Epithelial cell of prostate (primary cell): ENCODE results near the gene EFR3B.
A peak's percentile ranks its signal among the peaks of the same experiment; 100 is the strongest.

Source experiments
- DNase-seq: peaks from one replicate; pipeline ENCODE4 v3.0.0-alpha.2; 2011; ENCODE audit warnings: low read depth, low spot score
- H3K27ac ChIP-seq: fragments of 450-650 bp; 2 replicates; pipeline ENCODE4 v1.5.1; 2017; ENCODE audit warnings: mild to moderate bottlenecking

EFR3B gene

DNA sequence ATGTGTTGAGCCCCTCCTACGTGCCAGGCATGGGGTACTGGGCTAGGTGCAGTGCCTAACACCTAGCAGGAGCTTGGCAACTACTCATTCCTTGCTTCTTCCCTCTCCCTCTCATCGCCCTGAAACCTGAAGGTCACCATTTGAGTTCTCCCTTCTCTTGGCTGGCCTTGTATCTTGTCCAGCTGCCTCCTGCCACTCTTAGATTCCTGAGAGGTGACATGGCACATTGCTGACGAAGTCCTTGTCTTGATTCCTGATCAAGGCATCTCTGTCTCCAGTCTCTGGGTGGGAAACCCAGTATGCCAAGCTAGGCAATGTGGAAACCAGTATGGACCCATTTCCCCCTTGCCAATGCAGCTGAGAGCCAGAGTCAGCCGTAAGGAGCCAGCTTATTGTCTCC, 9.0 kb upstream of the EFR3B start:
- DNase-seq = no peak
- H3K27ac ChIP-seq = no peak overlapping the region

- no peak for DNase-seq
- H3K27ac ChIP-seq = no peak overlapping the region
These were observed 7.8 kb upstream of the EFR3B start for GRCh38 chr2:25034081-25034480.

DNA sequence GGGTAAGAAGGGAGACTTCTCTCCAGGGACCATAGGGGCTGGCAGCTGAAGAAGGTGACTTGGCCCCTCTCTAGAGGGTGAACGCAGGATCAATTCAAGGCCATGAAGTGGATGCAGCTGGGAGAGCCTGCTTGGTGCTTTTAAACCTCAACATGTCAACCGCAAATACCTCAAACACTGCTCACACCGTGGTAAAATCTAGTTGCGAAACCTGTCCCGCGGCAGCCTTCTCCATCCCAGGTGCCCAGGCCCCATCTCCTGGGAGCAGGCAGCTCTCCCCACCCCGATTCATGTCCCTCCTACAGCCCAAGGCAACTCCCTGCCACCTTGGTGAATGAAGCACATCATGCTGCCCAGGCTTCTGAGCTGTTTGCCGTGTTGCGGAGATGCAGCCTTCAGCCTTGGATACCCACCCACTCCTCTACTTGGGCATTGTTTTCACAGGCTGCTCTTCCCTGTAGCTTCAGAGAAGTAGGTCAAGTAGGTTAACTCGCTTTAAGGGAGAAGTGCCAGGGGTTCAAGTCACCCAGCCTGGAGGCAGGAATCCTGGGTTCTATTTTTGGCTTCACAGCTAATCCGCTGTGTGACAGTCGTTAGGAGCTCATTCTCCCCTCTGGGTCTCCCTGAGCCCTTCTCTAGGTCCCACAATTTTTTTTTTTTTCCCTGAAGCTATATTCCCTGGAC, 6.2 kb upstream of the EFR3B start:
- H3K27ac ChIP-seq = no peak overlapping the region
- DNase-seq = peak; percentile 31

GRCh38 chr2:25036221-25036559, 5.7 kb upstream of the EFR3B start:
- no peak for DNase-seq
- H3K27ac ChIP-seq = no peak overlapping the region

DNA sequence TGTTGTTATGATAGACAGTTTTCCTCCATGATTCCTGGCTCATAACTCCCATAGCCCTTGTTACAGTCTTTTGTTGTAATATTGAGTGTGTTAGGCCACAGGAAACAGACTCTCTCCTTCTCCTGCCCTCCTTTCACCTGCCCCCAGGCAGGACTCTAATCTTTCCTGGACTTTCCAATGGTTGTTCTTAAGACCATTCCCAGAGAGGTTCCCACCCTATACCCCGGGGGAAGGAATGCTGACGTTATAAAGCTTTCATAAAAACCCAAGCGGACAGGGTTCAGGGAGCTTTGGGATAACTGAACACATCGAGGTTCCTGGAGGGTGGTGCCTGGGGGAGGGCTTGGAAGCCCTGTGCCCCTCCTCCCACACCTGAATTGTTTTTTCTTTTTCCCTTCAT, 2.8 kb upstream of the EFR3B start:
- no peak for DNase-seq
- no peak overlapping the region for H3K27ac ChIP-seq

- H3K27ac ChIP-seq = no peak overlapping the region
- no peak for DNase-seq
These were observed 459 bp upstream of the EFR3B start for GRCh38 chr2:25041307-25041927.

DNA sequence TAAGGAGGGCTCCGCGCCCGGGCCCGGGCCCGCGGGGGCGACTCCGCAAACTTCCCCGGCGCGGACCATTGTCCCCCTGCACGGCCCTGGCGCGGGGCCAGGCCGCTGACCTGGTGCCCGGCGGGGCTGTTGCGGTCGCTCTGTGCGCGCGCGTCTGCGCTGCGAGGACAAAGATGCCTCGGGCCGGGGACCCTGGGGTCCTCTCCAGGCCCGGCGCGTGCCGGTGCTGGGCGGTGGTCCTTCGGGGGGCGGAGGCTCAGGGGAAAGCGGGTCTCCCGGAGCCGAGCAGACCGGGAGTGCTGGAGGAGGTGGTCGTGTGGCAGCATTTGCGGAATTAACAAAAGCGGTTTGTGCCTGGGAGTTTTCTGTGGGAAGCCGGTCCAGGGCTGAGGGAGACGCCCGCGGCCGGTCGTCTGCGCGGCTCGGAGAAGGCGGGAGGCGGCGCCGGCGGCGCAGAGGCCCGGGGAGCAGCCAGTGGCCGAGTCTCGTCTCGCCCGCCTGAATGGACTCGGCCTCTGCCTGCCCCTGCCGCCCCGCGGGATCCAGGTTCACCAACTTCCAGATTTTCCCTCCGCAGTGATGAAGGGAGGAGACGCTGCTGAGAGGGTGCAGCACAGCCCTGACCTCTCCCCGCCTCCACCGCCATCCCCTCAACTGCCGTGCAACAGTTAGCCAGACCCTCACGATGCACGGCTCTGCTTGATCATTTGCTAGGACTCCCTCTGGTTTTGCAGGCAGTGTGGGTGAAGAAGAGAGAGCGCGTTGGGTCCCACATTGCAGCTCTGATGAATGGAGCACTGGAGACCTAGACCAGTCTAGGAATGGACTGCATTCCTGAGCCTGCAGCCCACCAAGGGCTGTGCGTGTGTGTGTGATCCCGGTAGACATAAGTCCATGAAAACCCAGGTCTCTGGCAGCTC, 705 bp downstream of the EFR3B start:
- H3K27ac ChIP-seq = no peak overlapping the region
- DNase-seq = no peak

- DNase-seq = no peak
- no peak overlapping the region for H3K27ac ChIP-seq
These were observed 1.5 kb downstream of the EFR3B start for GRCh38 chr2:25043241-25043867.

GRCh38 chr2:25044011-25044410, 2.1 kb downstream of the EFR3B start:
- no peak for DNase-seq
- H3K27ac ChIP-seq = no peak overlapping the region

GRCh38 chr2:25044990-25045389, 3.1 kb downstream of the EFR3B start:
- DNase-seq = no peak
- H3K27ac ChIP-seq = no peak overlapping the region

DNA sequence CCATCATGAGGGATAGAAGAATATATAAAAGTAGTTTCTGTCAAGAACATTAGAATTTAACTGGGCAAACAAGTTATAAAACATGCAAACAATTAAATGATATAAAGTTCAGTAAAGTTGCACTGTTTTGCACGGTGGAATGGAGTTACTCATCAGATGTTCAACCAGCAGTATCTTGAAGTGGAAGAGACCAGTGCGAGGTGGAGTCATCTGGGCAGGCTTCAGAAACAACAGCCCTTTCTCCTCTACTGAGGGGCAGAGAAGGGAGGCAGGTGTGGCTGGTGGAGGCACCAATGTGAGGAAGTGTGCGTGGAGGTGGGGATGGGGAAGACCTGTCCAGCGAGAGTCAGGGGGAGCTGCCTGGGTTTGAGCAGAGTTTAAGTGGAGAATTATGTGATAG, 7.5 kb downstream of the EFR3B start:
- no peak for DNase-seq
- no peak overlapping the region for H3K27ac ChIP-seq

GRCh38 chr2:25050128-25050527, 8.3 kb downstream of the EFR3B start:
- no peak for DNase-seq
- no peak overlapping the region for H3K27ac ChIP-seq

DNA sequence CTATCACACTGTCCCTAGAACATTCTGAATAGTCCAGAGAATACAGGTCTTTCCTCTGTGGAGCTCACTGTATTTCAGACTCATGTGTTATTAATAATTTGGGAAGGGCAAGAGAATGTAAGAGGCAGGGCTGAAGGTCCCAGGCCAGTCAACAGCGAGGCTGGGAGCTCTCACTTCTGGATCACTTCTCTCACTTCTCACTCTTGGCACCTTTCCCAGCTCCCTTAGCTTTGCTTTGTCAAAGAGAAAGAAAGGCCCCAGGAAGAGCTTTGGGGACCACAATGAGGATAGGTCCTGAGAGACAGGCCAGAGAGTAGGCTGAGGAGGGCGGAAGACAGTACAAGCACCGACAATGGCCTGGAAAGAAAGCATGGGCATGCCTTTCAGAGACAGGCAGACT, 11.2 kb downstream of the EFR3B start:
- no peak for DNase-seq
- no peak overlapping the region for H3K27ac ChIP-seq

GRCh38 chr2:25054720-25055119, 12.8 kb downstream of the EFR3B start:
- DNase-seq = no peak
- no peak overlapping the region for H3K27ac ChIP-seq

DNA sequence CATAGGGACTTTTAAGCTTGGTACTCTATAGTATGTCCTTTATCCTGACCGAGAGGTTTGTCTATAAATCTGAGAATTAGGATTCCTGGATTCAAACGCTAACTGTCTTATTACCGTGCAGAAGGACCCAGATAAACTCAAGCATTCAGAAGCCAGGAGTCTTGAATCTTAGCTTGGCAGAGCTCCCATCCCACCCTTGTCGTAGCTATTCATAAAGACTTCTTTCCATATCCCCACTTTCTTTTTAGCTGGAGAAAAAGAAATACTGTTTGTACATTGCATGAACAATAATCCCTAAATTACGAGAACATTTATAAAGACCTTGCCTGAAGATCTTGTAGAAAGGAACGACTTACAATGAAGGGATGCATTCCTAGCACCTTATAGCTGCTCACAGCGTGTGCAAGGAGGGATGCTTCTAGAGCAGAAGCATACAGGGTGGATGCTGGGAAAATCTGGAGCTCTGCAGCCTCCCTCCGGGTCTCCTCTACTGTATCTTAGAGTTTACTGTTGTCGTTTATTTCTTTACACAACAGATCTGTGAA, 13.6 kb downstream of the EFR3B start:
- H3K27ac ChIP-seq = no peak overlapping the region
- no peak for DNase-seq

GRCh38 chr2:25056098-25056821, 14.4 kb downstream of the EFR3B start:
- H3K27ac ChIP-seq = no peak overlapping the region
- no peak for DNase-seq

DNA sequence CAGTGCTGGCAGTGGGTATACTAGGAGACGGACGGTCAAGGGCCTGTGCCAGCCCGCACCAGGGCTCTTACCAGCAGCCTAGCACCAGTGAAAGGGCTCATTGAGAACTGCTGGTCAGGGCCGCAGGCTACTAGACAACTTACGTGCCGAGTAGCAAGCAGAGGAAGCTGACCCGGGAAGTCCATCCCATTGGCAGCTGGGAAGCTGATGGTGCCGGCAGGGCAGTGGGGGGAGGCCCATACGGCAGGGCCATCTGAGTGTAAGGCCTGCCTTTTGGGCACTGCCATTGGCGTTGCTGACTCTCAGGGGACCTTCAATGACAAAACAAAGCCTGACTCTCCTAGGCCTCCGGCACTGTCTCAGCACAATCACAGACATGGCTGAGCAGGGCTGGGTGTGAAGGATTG, 20.6 kb downstream of the EFR3B start:
- H3K27ac ChIP-seq = no peak overlapping the region
- no peak for DNase-seq

DNA sequence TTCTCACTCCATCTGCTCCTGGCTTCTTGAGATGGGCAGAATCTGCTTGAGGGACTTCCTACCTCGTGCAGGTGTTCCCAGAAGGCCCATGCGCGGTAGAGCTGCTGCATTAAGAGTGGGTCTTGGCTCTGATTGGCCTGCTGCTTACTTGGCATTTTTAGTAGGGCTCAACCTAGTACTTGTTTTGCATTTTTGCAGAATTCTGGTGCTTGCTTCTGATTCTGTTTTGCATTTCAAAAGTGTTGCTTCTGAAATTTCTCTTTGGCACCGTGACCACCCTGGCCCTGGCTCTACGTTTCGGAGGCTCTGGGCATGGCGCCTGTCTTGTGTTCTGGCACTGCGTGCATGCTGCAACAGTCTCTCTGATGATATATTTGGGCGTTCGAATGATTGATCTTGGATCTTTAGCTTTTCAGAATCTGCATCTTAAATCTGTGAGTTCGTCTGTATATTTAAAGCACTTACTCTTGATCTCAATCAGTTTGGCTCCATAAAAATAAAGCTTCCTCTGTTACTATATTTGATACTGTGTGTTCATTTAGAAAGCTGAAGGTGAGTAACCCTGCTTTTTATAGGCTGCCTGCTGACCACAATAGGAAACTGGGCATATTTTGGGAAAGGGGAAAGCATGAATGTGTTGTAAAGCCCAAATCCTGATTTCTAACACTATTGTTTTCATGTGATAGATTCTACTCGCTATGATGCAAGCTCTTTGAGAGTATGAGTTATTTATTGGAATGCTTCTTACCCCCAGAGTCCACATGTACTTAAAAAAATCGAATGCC, 22.2 kb downstream of the EFR3B start:
- no peak overlapping the region for H3K27ac ChIP-seq
- DNase-seq = no peak

GRCh38 chr2:25065768-25066167, 23.9 kb downstream of the EFR3B start:
- H3K27ac ChIP-seq = no peak overlapping the region
- no peak for DNase-seq
